Brain pericyte (primary cell): ENCODE data around the gene CETN1.

Source experiments
- DNase-seq: peaks from one replicate; pipeline ENCODE4 v3.0.0-alpha.2; 2012; ENCODE audit warnings: low read depth, low spot score

CETN1 gene

GRCh38 chr18:622289-622688, 42.1 kb downstream of the CETN1 start:
- DNase-seq, result no peak

GRCh38 chr18:623761-624620, 43.8 kb downstream of the CETN1 start:
- DNase-seq, result no peak

- DNase-seq, result no peak
Measured at GRCh38 chr18:627231-627630, 47.1 kb downstream of the CETN1 start.

- no peak for DNase-seq
Measured at GRCh38 chr18:629269-630150, 49.3 kb downstream of the CETN1 start.

- DNase-seq, result no peak
Measured at GRCh38 chr18:631560-631959, 51.4 kb downstream of the CETN1 start.
